GM21576 (cell line): ENCODE results near the gene OR2B2.
A peak's percentile ranks its signal among the peaks of the same experiment; 100 is the strongest.

Experiments
- ATAC-seq: cut with Tn5 transposase; IDR thresholded peaks from one replicate; pipeline ENCODE4 v1.9.1; 2021; ENCODE audit warnings: mild to moderate bottlenecking, moderate library complexity; ENCODE audit not compliant: unreplicated experiment

OR2B2 gene

DNA sequence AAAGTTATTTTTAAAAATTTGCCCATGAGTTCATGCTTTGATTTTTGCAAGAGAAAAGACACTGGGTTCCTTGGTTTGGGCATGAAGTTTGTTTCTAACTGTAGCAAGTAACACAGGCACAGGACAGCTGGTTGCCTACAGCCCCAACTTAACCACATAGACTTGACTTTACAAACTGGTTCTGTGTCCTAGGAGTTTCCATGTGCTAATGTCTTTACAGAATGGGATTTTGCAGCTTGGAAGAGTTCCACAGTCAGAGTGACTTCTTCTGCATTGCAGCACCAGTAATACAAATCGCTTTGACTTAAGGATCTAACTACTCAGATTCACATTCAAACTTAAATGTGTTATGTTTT lies 44.3 kb downstream of the OR2B2 start:
- ATAC-seq, result no peak

DNA sequence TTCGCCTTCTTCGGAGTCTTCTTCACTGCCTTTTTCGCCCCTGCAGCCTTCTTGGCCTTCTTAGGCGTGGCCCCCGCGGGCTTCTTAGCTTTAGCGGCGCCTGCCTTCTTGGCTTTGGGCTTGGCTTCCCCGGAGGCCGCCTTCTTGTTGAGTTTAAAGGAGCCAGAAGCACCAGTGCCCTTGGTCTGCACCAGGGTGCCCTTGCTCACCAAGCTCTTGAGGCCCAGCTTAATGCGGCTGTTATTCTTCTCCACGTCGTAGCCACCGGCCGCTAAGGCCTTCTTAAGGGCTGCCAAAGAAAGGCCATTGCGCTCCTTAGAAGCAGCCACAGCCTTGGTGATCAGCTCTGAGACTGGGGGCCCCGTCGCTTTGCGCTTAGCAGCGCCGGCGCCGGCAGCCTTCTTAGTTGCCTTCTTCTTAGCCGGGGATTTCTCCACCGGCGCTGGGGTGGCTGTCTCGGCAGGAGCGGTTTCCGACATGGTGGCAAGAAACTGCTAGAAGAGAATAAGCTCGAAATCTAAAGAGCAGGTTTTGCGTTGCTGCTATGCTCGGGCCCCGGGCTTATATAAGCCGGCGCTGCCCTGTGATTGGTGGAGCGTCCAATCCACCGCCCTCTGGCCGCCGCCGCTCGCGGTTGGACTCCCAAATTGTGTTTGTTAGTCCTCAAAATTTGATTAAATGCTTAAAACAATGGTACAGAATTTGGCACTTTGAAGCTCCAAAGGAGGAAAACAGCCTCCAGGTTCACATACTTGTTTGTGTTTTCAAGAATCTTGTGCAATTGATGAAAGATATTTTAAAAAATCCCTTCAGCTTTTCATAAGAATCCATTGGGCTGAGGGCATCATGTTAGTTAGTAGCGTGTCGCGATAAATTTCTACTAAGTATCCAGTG lies 44.9 kb downstream of the OR2B2 start:
- ATAC-seq, result peak; percentile 25

DNA sequence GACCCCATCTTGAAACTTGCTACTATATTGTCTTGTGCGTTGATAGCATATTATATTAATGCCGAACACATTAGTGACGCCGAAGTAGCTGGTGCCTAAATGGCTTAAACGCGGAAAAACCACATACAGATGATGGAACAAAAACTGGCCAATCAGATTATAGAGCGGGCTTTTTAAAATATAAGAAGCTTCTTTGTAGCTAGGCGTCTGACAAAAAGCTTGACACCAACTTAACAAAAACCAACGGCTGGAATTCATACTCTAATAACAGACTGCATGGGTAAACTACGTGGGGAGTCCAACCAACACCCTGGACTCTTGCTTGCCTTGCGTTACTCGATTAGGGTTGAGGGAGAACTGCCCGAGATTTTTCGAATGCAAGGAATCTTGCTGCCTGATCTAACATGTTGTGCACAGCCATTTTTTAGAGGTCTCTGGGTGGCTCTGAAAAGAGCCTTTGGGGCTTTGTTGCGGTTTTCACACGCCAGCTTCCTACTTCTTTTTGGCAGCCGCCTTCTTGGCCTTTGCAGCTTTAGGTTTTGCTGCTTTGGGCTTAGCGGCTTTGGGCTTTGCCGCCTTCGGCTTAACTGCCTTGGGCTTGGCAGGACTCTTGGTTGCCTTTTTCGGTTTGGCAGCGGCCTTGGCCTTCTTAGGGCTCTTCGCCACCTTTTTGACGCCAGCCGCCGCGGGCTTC lies 45.7 kb downstream of the OR2B2 start:
- peak; percentile 12 for ATAC-seq

GRCh38 chr6:27865850-27866356 lies 46.3 kb downstream of the OR2B2 start:
- ATAC-seq, result peak; percentile 9

DNA sequence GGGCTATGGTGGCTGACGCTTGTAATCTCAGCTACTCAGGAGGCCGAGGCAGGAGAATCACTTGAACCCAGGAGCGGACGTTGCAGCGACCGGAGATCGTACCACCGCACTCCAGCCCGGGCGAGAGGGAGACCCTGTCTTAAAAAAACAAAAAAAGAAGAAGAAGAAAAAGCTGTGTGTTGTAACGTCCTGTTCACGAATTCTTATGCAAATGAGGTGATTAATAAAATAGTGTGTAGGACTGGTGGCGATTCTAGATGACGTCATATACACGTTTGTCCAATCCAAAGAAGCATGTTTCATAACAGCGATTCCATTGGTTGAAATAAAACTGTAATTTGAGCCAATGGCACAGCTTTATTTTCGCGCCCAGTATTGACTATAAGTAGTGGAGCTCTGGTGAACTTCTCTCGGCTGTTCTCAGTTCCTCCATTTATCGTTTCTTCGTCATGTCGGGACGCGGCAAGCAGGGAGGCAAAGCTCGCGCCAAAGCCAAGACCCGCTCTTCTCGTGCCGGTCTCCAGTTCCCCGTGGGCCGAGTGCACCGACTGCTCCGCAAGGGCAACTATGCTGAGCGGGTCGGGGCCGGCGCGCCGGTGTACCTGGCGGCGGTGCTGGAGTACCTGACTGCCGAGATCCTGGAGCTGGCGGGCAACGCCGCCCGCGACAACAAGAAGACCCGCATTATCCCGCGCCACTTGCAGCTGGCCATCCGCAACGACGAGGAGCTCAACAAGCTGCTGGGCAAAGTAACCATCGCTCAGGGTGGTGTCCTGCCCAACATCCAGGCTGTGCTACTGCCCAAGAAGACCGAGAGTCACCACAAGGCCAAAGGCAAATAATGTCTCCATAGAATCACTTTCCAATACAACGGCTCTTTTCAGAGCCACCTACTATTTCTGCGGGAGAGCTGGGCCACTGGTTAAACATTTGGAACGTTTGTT lies 47.0 kb downstream of the OR2B2 start:
- peak; percentile 52 for ATAC-seq

DNA sequence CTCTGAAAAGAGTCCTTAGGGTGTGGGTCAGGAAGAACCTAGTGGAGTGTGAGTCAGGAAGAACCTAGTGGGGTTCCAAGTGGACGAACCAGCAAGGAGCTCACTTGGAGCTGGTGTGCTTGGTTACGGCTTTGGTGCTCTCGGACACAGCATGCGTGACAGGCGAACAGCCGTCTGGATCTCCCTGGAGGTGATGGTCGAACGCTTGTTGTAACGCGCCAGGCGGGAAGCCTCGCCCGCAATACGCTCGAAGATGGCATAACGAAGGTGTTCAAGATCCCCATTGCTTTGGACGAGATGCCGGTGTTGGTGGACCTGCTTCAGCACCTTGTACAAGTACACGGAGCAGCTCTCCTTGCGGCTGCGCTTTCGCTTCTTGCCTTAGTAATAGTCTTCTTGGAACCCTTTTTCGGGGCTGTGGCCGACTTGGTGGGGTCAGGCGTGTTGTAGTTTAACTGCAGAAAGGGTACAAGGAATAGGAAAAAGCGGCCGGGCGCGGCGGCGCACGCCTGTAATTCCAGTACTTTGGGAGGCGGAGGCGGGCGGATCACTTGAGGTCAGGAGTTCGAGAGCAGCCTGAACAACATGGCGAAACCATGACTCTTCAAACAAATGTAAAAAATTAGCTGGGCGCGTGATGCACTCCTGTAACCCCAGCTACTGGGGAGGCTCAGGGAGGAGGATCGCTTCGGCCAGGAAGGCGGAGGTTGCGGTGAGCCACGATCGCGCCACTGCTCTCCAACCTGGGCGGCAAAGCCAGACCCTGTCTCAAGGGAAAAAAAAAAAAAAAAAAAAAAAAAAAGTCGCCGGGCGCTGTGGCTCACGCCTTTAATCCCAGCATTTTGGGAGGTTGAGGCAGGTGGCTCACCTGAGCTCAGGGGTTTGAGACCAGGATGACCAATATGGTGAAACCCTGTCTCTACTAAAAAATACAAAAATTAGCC lies 48.0 kb downstream of the OR2B2 start:
- no peak for ATAC-seq

DNA sequence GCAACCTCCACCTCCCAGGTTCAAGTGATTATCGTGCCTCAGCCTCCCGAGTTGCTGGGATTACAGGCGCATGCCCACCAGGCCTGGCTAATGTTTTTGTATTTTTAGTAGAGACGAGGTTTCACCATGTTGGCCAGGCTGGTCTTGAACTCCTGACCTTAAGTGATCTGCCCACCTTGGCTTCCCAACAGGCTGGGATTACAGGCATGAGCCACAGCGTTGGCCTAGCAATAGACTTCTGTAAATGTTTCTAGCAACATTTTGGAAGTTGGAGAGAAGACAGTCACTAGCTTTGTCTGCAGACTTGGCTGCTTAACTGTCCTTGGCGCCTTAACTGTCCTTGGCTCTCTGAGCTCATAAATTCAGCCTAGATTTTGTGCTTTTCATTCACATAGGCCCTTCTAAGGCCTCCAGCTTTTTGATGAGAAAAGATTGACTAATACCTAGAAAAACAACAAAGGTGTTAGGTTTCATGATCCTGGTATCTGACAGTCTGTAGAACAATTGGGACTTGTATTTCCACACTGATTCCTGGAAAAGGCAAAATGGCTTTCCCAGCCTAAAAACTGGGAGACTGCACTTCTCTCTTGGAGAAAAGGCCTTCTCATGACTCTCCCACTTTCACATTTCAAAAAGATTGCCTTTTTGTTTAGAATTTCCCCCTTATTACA lies 49.7 kb downstream of the OR2B2 start:
- ATAC-seq, result no peak

- no peak for ATAC-seq
These were observed 50.3 kb downstream of the OR2B2 start for GRCh38 chr6:27861861-27862260.

- ATAC-seq, result no peak
These were observed 50.8 kb downstream of the OR2B2 start for GRCh38 chr6:27861276-27861840.
